Suprapubic skin (tissue), 4 donors: ENCODE results near the gene KRT73.

ENCODE experiments used
- POLR2A ChIP-seq, 2 donors: fragments of 450-650 bp; IDR thresholded peaks; one replicate each; pipeline ENCODE4 v1.6.1; 2017; ENCODE audit warnings: antibody characterized with exemption in 2 of 2, mild to moderate bottlenecking in 2 of 2, moderate library complexity in 2 of 2
- POLR2AphosphoS5 ChIP-seq, 3 donors: sonication (generic); formaldehyde crosslinking; IDR thresholded peaks; one replicate each; pipeline ENCODE4 v1.6.1; 2017; ENCODE audit warnings: antibody characterized with exemption in 3 of 3
- TF ChIP-seq, protein P1 (sequence below), 2 donors: fragments of 200-600 bp in 1 of 2; fragments of 450-650 bp in 1 of 2; sonication (generic) in 1 of 2; IDR thresholded peaks; one replicate each; pipeline ENCODE4 v1.5.1; 2016 to 2019; ENCODE audit warnings: antibody characterized with exemption in 2 of 2, mild to moderate bottlenecking in 1 of 2, moderate library complexity in 1 of 2

DNA sequence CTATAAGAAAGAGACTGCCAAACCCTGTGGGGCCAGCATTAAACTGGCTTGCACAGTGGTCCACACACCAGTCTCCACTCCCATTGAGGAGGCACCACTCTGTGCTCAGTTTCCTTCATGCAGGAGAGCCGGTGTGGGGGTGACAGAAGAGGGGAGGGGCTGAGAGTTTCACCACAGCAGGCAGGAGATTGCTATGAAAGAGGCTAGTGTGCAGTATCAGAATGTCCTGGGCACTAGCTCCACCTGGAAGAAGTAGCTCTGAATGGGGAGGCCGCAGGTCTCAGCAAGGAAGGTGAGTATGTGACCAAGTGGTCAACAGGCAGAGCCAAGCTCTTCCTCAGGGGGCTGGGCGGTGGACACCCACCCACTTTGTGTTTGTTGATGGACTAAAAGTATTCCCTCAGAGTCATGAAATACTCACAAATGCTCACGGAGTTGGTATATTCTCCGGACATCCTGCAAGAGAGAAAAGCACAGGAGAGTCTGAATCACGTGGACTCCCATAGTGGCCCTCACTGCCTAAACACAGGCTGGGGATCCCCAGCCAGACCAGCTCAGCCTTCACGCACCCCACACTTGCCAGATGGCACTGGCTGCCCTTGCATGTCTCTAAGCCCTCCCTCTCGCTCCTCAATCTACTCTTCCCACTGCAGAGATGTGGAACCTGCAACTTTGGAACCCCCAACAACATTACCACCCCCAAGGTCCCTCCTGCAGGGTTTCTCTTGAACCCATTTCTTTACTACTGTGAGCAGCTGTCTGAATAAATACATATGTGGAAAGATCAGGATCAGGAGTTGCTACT lies 9.3 kb downstream of the KRT73 start:
- TF ChIP-seq POLR2AphosphoS5 (IDR thresholded peaks at IDR 0.05) (no peak), POLR2A (IDR thresholded peaks at IDR 0.05) (no peak)
- TF ChIP-seq, protein P1, sequence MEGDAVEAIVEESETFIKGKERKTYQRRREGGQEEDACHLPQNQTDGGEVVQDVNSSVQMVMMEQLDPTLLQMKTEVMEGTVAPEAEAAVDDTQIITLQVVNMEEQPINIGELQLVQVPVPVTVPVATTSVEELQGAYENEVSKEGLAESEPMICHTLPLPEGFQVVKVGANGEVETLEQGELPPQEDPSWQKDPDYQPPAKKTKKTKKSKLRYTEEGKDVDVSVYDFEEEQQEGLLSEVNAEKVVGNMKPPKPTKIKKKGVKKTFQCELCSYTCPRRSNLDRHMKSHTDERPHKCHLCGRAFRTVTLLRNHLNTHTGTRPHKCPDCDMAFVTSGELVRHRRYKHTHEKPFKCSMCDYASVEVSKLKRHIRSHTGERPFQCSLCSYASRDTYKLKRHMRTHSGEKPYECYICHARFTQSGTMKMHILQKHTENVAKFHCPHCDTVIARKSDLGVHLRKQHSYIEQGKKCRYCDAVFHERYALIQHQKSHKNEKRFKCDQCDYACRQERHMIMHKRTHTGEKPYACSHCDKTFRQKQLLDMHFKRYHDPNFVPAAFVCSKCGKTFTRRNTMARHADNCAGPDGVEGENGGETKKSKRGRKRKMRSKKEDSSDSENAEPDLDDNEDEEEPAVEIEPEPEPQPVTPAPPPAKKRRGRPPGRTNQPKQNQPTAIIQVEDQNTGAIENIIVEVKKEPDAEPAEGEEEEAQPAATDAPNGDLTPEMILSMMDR (IDR thresholded peaks at IDR 0.05): no peak
